Measurements from ENCODE around the gene AMMECR1.

AMMECR1 gene

GRCh38 chrX:110208092-110208491 is 109.8 kb downstream of the AMMECR1 start:
- no peak for DNase-seq

GRCh38 chrX:110204986-110205385 is 112.9 kb downstream of the AMMECR1 start:
- DNase-seq: no peak

GRCh38 chrX:110201799-110202198 is 116.1 kb downstream of the AMMECR1 start:
- DNase-seq: no peak

GRCh38 chrX:110194977-110195376 is 122.9 kb downstream of the AMMECR1 start:
- DNase-seq: no peak

DNA sequence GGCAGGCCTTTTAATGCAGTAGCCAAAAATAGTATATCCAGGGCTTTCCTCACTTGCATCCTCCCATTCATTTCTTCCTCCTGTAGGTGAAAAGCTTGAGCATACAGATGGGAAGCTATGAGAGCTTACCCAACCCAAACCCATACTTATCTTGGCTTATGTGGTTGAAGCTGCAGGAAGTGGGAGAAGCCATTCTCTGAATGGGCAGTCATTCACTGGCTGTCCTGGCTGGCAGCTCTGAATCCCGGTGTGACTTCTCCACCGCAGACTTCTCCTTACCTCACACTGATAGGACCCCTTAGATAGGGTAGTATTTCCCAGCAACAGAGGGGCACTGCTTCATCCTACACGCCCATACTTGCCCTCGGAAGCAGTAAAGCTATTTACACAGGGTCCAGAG is 125.4 kb downstream of the AMMECR1 start:
- no peak for DNase-seq

DNA sequence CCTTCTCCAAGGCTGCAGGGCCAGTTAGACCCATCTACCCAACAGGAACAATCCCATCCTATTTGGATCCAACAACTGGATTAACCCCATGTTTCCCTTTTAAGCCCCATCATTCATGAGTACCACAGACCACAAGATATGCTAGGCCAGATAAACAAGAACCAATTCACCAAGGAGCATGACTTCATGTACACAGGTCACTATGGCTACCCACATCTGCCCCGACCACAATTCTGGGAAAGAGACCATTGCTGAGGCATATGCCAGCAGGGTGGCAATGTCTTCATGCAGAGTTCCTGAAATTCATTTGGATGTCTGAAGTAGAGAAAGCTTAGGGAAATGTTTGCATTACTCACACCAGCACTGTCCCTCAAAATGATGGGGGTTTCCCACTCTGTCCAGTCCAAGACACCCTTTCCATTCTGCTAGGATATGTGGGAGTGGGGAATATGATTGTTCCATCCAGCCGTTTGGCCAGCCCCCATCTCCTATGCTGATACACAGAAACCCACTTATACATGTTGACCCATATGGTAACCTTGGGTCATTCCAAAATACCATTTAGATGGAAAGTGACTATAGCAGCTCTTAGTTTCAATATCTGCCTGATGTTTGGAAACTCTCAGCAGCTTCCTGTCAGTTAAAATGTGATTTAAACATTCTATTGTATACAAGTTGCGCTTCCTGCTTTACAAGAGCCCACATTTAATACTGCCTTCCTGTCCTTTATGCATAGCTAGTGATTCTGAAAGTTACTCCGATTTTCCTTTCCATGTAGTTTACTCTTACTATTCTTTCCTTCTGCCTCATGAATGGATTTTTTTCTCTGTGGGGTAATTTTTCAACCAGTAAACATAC is 129.0 kb downstream of the AMMECR1 start:
- DNase-seq: no peak

- DNase-seq: no peak
Observed at GRCh38 chrX:110183314-110183713, 134.6 kb downstream of the AMMECR1 start.

- no peak for DNase-seq
Observed at GRCh38 chrX:110182865-110183264, 135.0 kb downstream of the AMMECR1 start.

GRCh38 chrX:110182362-110182761 is 135.5 kb downstream of the AMMECR1 start:
- DNase-seq: no peak

- no peak for DNase-seq
Observed at GRCh38 chrX:110181459-110182137, 136.3 kb downstream of the AMMECR1 start.

DNA sequence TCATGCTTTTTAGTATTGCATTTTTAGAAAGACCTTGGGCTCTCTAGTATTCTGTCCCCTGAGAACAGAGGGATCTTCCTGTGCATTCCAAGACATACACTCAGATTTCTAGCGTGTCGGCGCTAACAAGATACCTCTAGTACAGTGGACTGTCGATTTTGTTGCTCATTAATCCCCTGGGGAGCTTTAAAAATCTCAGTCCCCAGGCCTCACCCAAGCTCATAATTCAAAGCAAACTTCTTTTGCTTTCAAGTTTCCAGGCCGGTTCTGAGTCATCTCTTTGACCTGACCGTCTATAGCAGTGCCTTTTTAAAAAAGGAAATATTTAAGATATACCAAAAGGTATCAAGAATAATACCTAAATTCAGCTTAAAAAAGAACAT is 137.0 kb downstream of the AMMECR1 start:
- DNase-seq: no peak

DNA sequence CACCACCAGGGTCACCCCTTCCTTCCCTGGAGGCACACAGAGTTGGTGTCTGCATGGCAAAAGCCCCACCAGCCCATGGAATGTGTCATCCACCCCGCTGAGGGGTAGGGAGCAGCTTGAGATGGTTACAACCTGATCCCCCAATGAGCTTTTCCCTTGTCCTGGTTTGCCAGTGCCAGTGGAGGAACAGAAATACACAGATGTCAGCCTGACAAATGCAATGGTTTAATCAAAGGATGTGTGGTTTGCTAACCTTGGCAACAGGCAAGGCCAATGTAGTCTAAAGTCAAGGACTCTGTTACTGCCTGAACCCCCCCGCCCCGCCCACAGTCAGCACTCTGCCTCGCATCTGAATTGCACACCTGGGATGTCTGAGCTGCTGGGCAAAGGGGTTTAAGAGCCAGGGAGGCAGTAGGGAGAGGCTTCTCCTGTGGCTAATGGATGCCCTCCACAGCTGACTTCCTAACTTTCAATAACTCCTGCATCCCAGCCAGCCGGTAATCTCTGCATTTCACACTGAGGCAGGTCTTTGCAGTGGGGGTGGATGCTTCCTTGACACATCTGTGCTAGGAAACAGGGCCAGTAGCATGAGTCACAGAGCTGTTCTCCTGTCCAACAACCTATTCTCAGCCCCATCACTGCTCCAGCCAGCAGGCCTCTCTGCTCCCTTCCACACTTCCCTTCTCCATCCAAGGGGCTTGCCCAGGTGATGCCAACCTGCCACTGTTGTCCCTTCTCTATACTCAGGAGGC is 137.5 kb downstream of the AMMECR1 start:
- no peak for DNase-seq

DNA sequence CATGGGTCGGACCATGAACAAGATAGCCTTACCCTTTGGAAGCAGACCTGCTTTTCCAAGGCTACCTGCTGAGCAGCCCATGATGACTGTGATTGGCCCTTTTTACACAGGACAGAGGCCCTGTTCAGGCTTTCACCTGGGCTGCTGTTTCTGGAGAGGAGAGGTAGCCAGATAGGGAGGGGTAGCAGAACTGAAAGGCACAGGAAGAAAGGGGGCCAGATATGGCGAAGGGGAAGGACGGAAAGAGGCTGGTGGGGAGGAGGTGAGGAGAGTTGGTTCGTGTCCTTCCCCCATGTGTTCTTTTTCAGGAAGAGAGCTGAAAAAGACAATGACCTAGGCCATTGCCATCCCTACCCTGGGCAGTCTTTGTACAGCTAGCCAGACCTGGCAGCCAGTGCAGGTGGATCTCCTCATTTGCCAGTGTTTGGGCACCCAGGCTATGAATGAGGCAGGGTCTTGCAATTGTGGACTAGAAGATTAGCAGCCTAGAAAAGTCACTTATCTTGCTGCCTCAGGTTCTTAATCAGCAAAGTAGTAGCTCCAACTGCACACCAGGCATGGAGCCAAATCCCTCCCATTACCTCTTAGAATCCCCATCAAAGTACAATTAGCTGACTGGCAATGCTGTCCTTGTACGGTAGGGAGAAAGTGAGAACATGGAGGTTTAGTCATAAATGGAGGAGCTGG is 139.6 kb downstream of the AMMECR1 start:
- no peak for DNase-seq

GRCh38 chrX:110175696-110176095 is 142.2 kb downstream of the AMMECR1 start:
- no peak for DNase-seq

DNA sequence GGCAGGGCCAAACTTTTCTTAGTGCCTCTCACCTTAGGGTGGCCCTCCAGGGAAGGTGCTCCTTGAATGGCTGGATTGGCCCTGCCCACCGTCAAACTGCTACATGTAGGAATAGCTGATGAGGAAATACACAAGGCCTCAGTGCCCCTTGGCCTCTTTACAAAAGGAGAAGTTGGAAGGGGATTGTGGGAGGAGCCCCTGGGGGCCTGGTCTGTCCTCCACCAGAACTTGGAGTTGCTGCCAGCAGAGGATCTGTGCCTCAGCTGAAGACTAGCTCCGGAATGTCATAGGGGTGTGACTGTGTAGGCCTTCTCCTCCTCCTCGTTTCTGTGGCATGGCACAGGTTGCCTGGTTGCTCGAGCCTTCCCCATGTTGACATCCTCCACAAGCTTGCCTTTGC is 142.7 kb downstream of the AMMECR1 start:
- no peak for DNase-seq

DNA sequence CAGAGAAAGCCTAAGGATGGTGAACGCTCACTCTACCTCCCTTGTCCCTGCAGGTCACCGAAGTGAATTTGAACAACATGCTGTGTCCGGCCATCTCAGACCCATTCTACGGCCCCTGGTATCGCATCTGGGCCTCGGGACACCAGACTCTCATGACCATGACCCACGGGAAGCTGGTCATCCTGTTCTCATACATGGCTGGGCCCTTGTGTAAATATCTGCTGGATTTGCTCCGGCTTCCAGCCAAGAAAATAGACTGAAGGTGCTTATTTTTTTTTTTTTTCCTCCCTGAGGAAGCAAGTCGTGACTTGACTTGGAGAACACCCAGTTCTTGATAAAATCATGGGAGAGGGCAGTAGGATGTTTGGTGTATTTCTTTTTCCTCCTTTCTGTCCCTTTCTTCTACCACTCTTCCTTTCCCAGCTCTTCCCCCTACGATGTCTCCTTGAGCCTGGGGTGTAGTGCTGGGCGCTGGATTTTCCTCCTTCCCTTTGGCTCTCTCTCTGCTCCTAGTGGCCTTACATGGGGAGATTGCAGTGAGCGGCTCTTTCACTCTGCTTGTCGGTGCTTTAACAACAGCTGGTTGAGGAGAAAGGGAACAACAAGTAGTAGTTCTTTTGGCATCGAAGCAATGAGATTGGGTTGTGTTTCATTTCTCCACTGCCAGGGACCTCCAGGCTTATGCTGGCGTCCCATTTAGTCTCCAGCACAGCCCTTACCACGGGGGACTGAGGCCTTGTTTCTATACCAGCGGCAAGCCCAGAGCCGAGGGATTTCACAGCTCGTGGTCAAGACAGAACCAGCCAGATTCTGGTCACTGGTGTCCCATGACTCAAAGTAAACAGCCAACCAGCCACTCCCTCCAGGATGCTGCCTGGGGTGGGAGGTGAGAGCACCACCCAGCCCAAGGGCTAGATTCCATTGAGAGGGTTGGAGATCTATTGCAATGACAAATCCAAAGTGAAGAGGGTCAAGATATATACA is 144.4 kb downstream of the AMMECR1 start:
- DNase-seq: no peak

DNA sequence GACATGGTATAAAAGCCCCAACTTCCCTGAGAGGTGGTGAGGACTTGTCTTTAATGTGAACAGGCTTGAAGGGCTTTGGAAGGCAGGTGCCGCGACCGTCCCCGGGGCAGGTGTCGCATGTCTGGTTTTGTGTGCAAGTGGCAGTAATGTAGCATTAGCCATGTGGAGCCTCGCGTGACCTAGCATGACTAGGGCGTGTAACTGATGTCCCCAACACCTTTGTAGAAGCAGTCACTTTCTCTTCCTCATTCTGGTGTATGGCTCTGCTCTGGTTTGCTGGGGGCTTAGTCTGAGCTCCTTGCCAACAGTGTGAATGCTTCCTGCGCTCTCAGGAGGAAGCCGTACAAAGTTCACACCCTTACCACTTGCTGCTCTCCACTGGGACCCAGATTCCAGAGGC is 145.7 kb downstream of the AMMECR1 start:
- no peak for DNase-seq

- DNase-seq: no peak
Observed at GRCh38 chrX:110171442-110171841, 146.4 kb downstream of the AMMECR1 start.

DNA sequence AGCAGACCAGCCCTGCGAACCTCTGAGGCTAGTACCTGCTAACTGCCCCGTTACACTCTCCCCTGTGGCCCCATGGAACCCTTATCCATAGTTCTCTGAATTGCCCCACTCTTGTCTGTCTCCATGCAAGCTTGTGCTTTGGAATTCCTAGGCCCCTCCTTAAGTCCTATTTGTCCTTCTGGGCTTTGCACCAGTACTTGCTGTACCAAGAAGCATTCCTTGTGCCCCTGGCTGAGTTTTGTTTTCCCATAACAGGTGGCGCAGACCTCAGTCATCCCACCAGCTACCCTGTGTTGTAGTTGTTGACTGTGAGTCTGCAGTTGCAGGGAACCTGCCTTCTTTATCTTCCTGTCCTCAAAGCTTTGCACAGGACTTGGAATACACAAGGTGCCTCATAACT is 147.9 kb downstream of the AMMECR1 start:
- DNase-seq: no peak

DNA sequence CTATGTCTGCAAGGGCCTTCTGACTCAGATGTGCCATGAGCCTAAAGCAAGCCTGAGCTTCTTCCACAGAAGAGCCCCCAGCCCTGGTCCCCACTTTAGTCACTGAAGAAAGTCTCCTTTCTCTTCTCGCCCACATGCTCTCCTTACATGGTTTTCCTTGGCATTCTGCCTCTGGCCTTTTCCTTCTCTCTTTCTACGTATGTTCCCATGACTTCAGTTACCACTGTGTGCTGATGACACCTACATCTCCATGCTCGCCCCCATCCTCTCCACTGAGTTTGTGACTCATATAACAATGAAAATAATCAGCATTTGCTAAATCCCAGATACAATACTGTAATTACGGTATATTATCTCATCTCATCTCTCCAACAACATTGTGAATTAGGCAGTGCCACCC is 149.3 kb downstream of the AMMECR1 start:
- DNase-seq: no peak

GRCh38 chrX:110167952-110168451 is 149.9 kb downstream of the AMMECR1 start:
- DNase-seq: no peak

DNA sequence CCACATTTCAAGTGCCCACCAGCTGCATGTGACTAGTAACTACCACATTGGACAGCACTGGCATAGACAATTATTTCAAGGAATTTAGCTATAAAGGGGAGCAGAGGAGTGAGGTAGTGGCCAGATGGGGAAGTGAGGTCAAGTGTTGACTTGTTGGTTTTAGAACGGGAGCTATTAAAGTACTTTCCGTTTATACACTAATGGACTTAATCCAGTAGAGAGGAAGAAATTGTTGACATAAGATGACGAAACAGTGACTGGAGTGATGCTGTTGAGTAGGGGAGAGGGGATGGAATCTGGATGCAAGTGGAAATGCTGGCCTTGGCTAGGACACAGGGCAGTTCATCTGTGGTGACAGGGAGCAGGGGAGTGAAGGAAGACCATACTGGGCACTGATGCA is 154.4 kb downstream of the AMMECR1 start:
- no peak for DNase-seq

Data from DMS 273 treated with DMSO at 0.1 percent for 48 hours (cell line).